HepG2 (cell line): Measurements from ENCODE around the gene IRF2. TPM values are rescaled to one million over a fixed set of nuclear protein-coding genes. Genes with fewer than 3 reads are reported as not detected.
A peak's percentile ranks its signal among the peaks of the same experiment; 100 is the strongest.

Source experiments
- E2F5 ChIP-seq: sonication (generic); formaldehyde crosslinking; conservative IDR thresholded peaks from 2 replicates; pipeline ENCODE4 v1.4.0; 2020; ENCODE audit warnings: missing genetic modification reagents
- FOXK1 ChIP-seq: sonication (generic); formaldehyde crosslinking; IDR thresholded peaks from 2 replicates; pipeline ENCODE4 v1.4.0; 2020; ENCODE audit warnings: low read depth, missing genetic modification reagents, borderline replicate concordance
- GATAD2A ChIP-seq: IDR thresholded peaks from 2 replicates; pipeline ENCODE4 v1.6.1; 2016
- HDAC1 ChIP-seq: sonication (generic); formaldehyde crosslinking; IDR thresholded peaks from 2 replicates; pipeline ENCODE4 v1.5.1; 2020; ENCODE audit warnings: mild to moderate bottlenecking, missing genetic modification reagents
- MBD4 ChIP-seq: IDR thresholded peaks from 2 replicates; pipeline ENCODE4 v1.6.1; 2012; ENCODE audit warnings: low read length, inconsistent platforms, borderline replicate concordance
- MNT ChIP-seq: fragments of 450-650 bp; IDR thresholded peaks from 2 replicates; pipeline ENCODE4 v1.6.1; 2016
- MTF1 ChIP-seq: sonication (generic); formaldehyde crosslinking; IDR thresholded peaks from 2 replicates; pipeline ENCODE4 v1.5.0; 2020; ENCODE audit warnings: missing genetic modification reagents
- MXD4 ChIP-seq: IDR thresholded peaks from 2 replicates; pipeline ENCODE4 v1.6.1; 2016; ENCODE audit warnings: mild to moderate bottlenecking, missing biosample characterization, missing genetic modification reagents
- NFYC ChIP-seq: IDR thresholded peaks from 2 replicates; pipeline ENCODE4 v1.6.1; 2016; ENCODE audit warnings: missing genetic modification reagents, missing compliant biosample characterization
- NPAS2 ChIP-seq: sonication (generic); formaldehyde crosslinking; IDR thresholded peaks from 2 replicates; pipeline ENCODE4 v1.8.0; 2022; ENCODE audit warnings: mild to moderate bottlenecking, missing genetic modification reagents, borderline replicate concordance
- PITX1 ChIP-seq: sonication (generic); formaldehyde crosslinking; IDR thresholded peaks from 2 replicates; pipeline ENCODE4 v1.5.1; 2020; ENCODE audit warnings: mild to moderate bottlenecking, missing genetic modification reagents
- REST ChIP-seq, 2 experiments: IDR thresholded peaks; 2 replicates each; pipeline ENCODE4 v1.6.1; 2011 to 2012; ENCODE audit warnings: low read length in 2 of 2, borderline replicate concordance in 1 of 2, low read depth in 1 of 2, mild to moderate bottlenecking in 1 of 2, moderate library complexity in 1 of 2
- ZBTB38 ChIP-seq: sonication (generic); formaldehyde crosslinking; IDR thresholded peaks from 2 replicates; pipeline ENCODE4 v1.5.1; 2020; ENCODE audit warnings: mild to moderate bottlenecking, missing genetic modification reagents
- ZBTB49 ChIP-seq: sonication (generic); formaldehyde crosslinking; IDR thresholded peaks from 2 replicates; pipeline ENCODE4 v1.4.0; 2020; ENCODE audit warnings: missing genetic modification reagents, borderline replicate concordance
- ZC3H13 ChIP-seq: sonication (generic); formaldehyde crosslinking; IDR thresholded peaks from 2 replicates; pipeline ENCODE4 v1.8.1; 2023; ENCODE audit warnings: mild to moderate bottlenecking, missing genetic modification reagents, moderate library complexity
- ZNF224 ChIP-seq: sonication (generic); formaldehyde crosslinking; IDR thresholded peaks from 2 replicates; pipeline ENCODE4 v1.5.0; 2020; ENCODE audit warnings: mild to moderate bottlenecking, missing genetic modification reagents
- ZNF253 ChIP-seq: sonication (generic); formaldehyde crosslinking; IDR thresholded peaks from 2 replicates; pipeline ENCODE4 v1.8.0; 2022; ENCODE audit warnings: mild to moderate bottlenecking, missing genetic modification reagents, borderline replicate concordance
- ZNF549 ChIP-seq: sonication (generic); formaldehyde crosslinking; IDR thresholded peaks from 2 replicates; pipeline ENCODE4 v1.5.0; 2020; ENCODE audit warnings: missing genetic modification reagents
- ZNF556 ChIP-seq: sonication (generic); formaldehyde crosslinking; IDR thresholded peaks from 2 replicates; pipeline ENCODE4 v1.4.0; 2020; ENCODE audit warnings: mild to moderate bottlenecking, missing genetic modification reagents, borderline replicate concordance
- ZNF557 ChIP-seq: sonication (generic); formaldehyde crosslinking; IDR thresholded peaks from 2 replicates; pipeline ENCODE4 v1.4.0; 2020; ENCODE audit warnings: missing genetic modification reagents
- ZNF589 ChIP-seq: sonication (generic); formaldehyde crosslinking; conservative IDR thresholded peaks from 2 replicates; pipeline ENCODE4 v1.8.0; 2022; ENCODE audit warnings: mild to moderate bottlenecking, moderate library complexity, missing genetic modification reagents
- ZNF7 ChIP-seq: IDR thresholded peaks from 2 replicates; pipeline ENCODE4 v1.6.1; 2016; ENCODE audit warnings: missing biosample characterization, missing genetic modification reagents
- ZNF749 ChIP-seq: sonication (generic); formaldehyde crosslinking; IDR thresholded peaks from 2 replicates; pipeline ENCODE4 v1.8.0; 2022; ENCODE audit warnings: mild to moderate bottlenecking, missing genetic modification reagents, moderate library complexity, borderline replicate concordance
- polyA plus RNA-seq, 8 experiments: library from polyadenylated mRNA; depleted of rRNA in 3 of 8; stranded (reverse) in 7 of 8; unstranded in 1 of 8; fragments of >200 nt; fragmentation: Illumina TruSeq in 4 of 8; extraction: Trizol in 4 of 8; gene quantifications; 2 replicates each; pipeline versions ENCODE4 v1.2.1 to v1.2.3, GENCODE V29; 2011 to 2016; ENCODE audit warnings: low read depth in 4 of 8, missing spikeins in 1 of 8, mixed read lengths in 1 of 8; ENCODE audit not compliant: insufficient read depth in 1 of 8
- total RNA-seq, 5 experiments: library from RNA; depleted of rRNA; stranded (reverse); fragments of >200 nt; fragmentation: Illumina TruSeq; extraction: Trizol; gene quantifications; 2 replicates each; pipeline ENCODE4 v1.2.3, GENCODE V29; 2016; ENCODE audit warnings: low read depth in 1 of 5

Gene IRF2
- total and polyA plus RNA-seq, 2 of the 13 experiments (the other 11 are each of a cell fraction or from before 2014, with no cell fraction given), result 15.5 to 28.8 TPM

GRCh38 chr4:184343502-184344177 is 130.7 kb downstream of the IRF2 start (continued):
- TF ChIP-seq REST (IDR thresholded peaks at IDR 0.05; ENCODE audit: borderline replicate concordance in 1 of 2, low read depth in 1 of 2, low read length in 2 of 2) (no peak), MXD4 (0 out of 2 replicates have a peak, but pooled peaks have one; percentile 37), ZNF549 (CRISPR knock-in tag) (no peak), HDAC1 (CRISPR knock-in tag) (no peak), ZNF7 (no peak), MNT (no peak), ZNF556 (CRISPR knock-in tag) (no peak), ZNF253 (CRISPR knock-in tag) (no peak), ZBTB49 (CRISPR knock-in tag) (no peak), E2F5 (no peak), MTF1 (CRISPR knock-in tag) (no peak), NPAS2 (no peak), NFYC (CRISPR knock-in tag) (peak; percentile 83), FOXK1 (CRISPR knock-in tag) (peak; percentile 49; the same call in 1 of the 2 replicates), ZNF224 (CRISPR knock-in tag) (no peak), GATAD2A (CRISPR knock-in tag) (no peak), ZNF749 (CRISPR knock-in tag) (no peak), ZBTB38 (no peak; the same call in 1 of the 2 replicates), ZNF557 (CRISPR knock-in tag) (no peak), MBD4 (no peak), ZC3H13 (CRISPR knock-in tag) (no peak), ZNF589 (CRISPR knock-in tag) (no peak), PITX1 (peak; percentile 48; the same call in 1 of the 2 replicates)
